IMR-90 (cell line): Measurements from ENCODE around the gene GRK2. TPM values are rescaled to one million over a fixed set of nuclear protein-coding genes. Genes with fewer than 3 reads are reported as not detected.
A peak's percentile ranks its signal among the peaks of the same experiment; 100 is the strongest.

Source experiments
- ATAC-seq: fragments of 200-7000 bp; cut with Tn5 transposase; 2 replicates; pipeline ENCODE4 v1.9.1; 2020; ENCODE audit warnings: low read depth, mild to moderate bottlenecking, moderate library complexity
- BruUV-seq: library from RNA; stranded (reverse); fragments of 400-500 nt; replicated peaks from 2 replicates; lab custom pipeline; 2021; lab: Mats Ljungman, UMichigan
- CTCF ChIA-PET: fragments of 300-600 bp; formaldehyde crosslinking; extraction: SDS; loops from one replicate; lab custom pipeline; 2021; ENCODE audit warnings: antibody characterized with exemption; lab: Yijun Ruan, JAX
- POLR2A ChIA-PET: fragments of 300-600 bp; sonication (Branson Sonifier 250); formaldehyde crosslinking; loops from one replicate; lab custom pipeline; 2022; ENCODE audit warnings: antibody characterized with exemption; ENCODE audit not compliant: unreplicated experiment; lab: Charles Lee
- DNase-seq: peaks from one replicate; pipeline ENCODE4 v3.0.0; 2013
- H2AFZ ChIP-seq: replicated peaks from 2 replicates; pipeline ENCODE3; 2013; ENCODE audit warnings: low read length, mild to moderate bottlenecking; ENCODE audit not compliant: poor library complexity
- H2AK5ac ChIP-seq: 2 replicates; pipeline ENCODE4 v1.6.1; 2013; ENCODE audit warnings: low read depth, low read length, inconsistent platforms
- H2AK9ac ChIP-seq: replicated peaks from 2 replicates; pipeline ENCODE3; 2013; ENCODE audit warnings: mild to moderate bottlenecking, low read depth, low read length, moderate library complexity; ENCODE audit not compliant: poor library complexity
- H2BK120ac ChIP-seq: 2 replicates; pipeline ENCODE4 v1.6.1; 2013; ENCODE audit warnings: low read depth, low read length, inconsistent platforms
- H2BK15ac ChIP-seq: 3 replicates; pipeline ENCODE4 v1.6.1; 2013; ENCODE audit warnings: low read depth, low read length, inconsistent platforms
- H2BK20ac ChIP-seq: 2 replicates; pipeline ENCODE4 v1.6.1; 2013; ENCODE audit warnings: low read depth, mild to moderate bottlenecking, inconsistent platforms, low read length, moderate library complexity
- H2BK5ac ChIP-seq: 2 replicates; pipeline ENCODE4 v1.6.1; 2013; ENCODE audit warnings: mild to moderate bottlenecking, low read depth, low read length, inconsistent platforms; ENCODE audit not compliant: poor library complexity, severe bottlenecking
- H3K14ac ChIP-seq: replicated peaks from 2 replicates; pipeline ENCODE4 v1.6.1; 2013; ENCODE audit warnings: low read depth, low read length, inconsistent platforms
- H3K18ac ChIP-seq: 2 replicates; pipeline ENCODE4 v1.6.1; 2013; ENCODE audit warnings: low read depth, low read length, control low read depth
- H3K23ac ChIP-seq: 2 replicates; pipeline ENCODE4 v1.6.1; 2013; ENCODE audit warnings: low read depth, low read length, inconsistent platforms
- H3K27ac ChIP-seq: 2 replicates; pipeline ENCODE4 v1.5.1; 2013; ENCODE audit warnings: mild to moderate bottlenecking, control low read depth, low read length; ENCODE audit not compliant: insufficient read depth
- H3K27me3 ChIP-seq: 2 replicates; pipeline ENCODE4 v1.6.1; 2013; ENCODE audit warnings: low read length; ENCODE audit not compliant: control insufficient read depth, insufficient read depth
- H3K36me3 ChIP-seq: 2 replicates; pipeline ENCODE4 v1.6.1; 2013; ENCODE audit warnings: low read length, mixed read lengths; ENCODE audit not compliant: control insufficient read depth, insufficient read depth
- H3K4ac ChIP-seq: 2 replicates; pipeline ENCODE4 v1.6.1; 2013; ENCODE audit warnings: low read depth, low read length, inconsistent platforms
- H3K4me1 ChIP-seq: 2 replicates; pipeline ENCODE4 v1.6.1; 2013; ENCODE audit warnings: low read length, mixed read lengths; ENCODE audit not compliant: control insufficient read depth, insufficient read depth
- H3K4me2 ChIP-seq: 2 replicates; pipeline ENCODE4 v1.6.1; 2013; ENCODE audit warnings: low read depth, mild to moderate bottlenecking, control low read depth, low read length, moderate library complexity
- H3K4me3 ChIP-seq: 2 replicates; pipeline ENCODE4 v1.5.1; 2013; ENCODE audit warnings: low read depth, mild to moderate bottlenecking, control low read depth, low read length, moderate library complexity; ENCODE audit not compliant: insufficient read depth
- H3K56ac ChIP-seq: 2 replicates; pipeline ENCODE4 v1.6.1; 2013; ENCODE audit warnings: low read length, inconsistent platforms; ENCODE audit not compliant: insufficient read depth; ENCODE audit errors: extremely low read depth
- H3K79me1 ChIP-seq, 2 experiments: 2 replicates each; pipeline ENCODE4 v1.6.1; 2013; ENCODE audit warnings: low read length in 2 of 2, inconsistent platforms in 1 of 2, low read depth in 1 of 2
- H3K9ac ChIP-seq: 2 replicates; pipeline ENCODE4 v1.6.1; 2013; ENCODE audit warnings: low read depth, low read length, control low read depth
- H3K9me1 ChIP-seq: 2 replicates; pipeline ENCODE4 v1.6.1; 2013; ENCODE audit warnings: low read length, inconsistent platforms; ENCODE audit not compliant: insufficient read depth
- H3K9me3 ChIP-seq: 2 replicates; pipeline ENCODE4 v1.6.1; 2013; ENCODE audit warnings: low read length; ENCODE audit not compliant: control insufficient read depth, insufficient read depth
- H4K20me1 ChIP-seq: 2 replicates; pipeline ENCODE4 v1.6.1; 2013; ENCODE audit warnings: low read length, inconsistent platforms; ENCODE audit not compliant: insufficient read depth
- H4K5ac ChIP-seq: 2 replicates; pipeline ENCODE4 v1.6.1; 2013; ENCODE audit warnings: mild to moderate bottlenecking, low read depth, low read length, control low read depth
- H4K8ac ChIP-seq, 2 experiments: 2 replicates each; pipeline ENCODE4 v1.6.1; 2013; ENCODE audit warnings: low read depth in 2 of 2, low read length in 2 of 2, control low read depth in 1 of 2, inconsistent platforms in 1 of 2
- H4K91ac ChIP-seq: 2 replicates; pipeline ENCODE4 v1.6.1; 2013; ENCODE audit warnings: low read depth, low read length, inconsistent platforms; ENCODE audit not compliant: insufficient read depth
- BHLHE40 ChIP-seq: fragments of 150-350 bp; IDR thresholded peaks from 2 replicates; pipeline ENCODE4 v1.6.1; 2016; ENCODE audit warnings: mild to moderate bottlenecking, low read depth, low read length
- CEBPB ChIP-seq: IDR thresholded peaks from 2 replicates; pipeline ENCODE4 v1.6.1; 2012; ENCODE audit warnings: low read depth, low read length, improper control_type of control experiment
- CHD1 ChIP-seq: IDR thresholded peaks from 2 replicates; pipeline ENCODE4 v1.6.1; 2012; ENCODE audit warnings: low read depth, low read length, improper control_type of control experiment
- CTCF ChIP-seq: conservative IDR thresholded peaks from 2 replicates; pipeline ENCODE4 v1.5.1; 2012; ENCODE audit warnings: mild to moderate bottlenecking, low read depth, low read length, improper control_type of control experiment
- FOS ChIP-seq: fragments of 150-350 bp; IDR thresholded peaks from 2 replicates; pipeline ENCODE4 v1.6.1; 2016; ENCODE audit warnings: low read depth, low read length
- MAFK ChIP-seq: IDR thresholded peaks from 2 replicates; pipeline ENCODE4 v1.6.1; 2012; ENCODE audit warnings: low read depth, low read length, improper control_type of control experiment
- MAZ ChIP-seq: IDR thresholded peaks from 2 replicates; pipeline ENCODE4 v1.6.1; 2012; ENCODE audit warnings: low read depth, mild to moderate bottlenecking, low read length, improper control_type of control experiment, moderate library complexity, borderline replicate concordance
- NFE2L2 ChIP-seq: fragments of 150-350 bp; IDR thresholded peaks from 2 replicates; pipeline ENCODE4 v1.6.1; 2016; ENCODE audit warnings: low read depth, mild to moderate bottlenecking, low read length
- POLR2A ChIP-seq: IDR thresholded peaks from 2 replicates; pipeline ENCODE4 v1.6.1; 2012; ENCODE audit warnings: mild to moderate bottlenecking, low read depth, low read length
- RFX5 ChIP-seq: IDR thresholded peaks from 2 replicates; pipeline ENCODE4 v1.8.0; 2012; ENCODE audit warnings: low read depth, mild to moderate bottlenecking, low read length, moderate library complexity
- SMC3 ChIP-seq: fragments of 150-350 bp; IDR thresholded peaks from 2 replicates; pipeline ENCODE4 v1.6.1; 2016; ENCODE audit warnings: low read depth, mild to moderate bottlenecking, antibody characterized with exemption, low read length, moderate library complexity
- WGBS, 2 experiments: methylation state at CpG; one replicate each; pipeline versions ENCODE4 v1.1.5 to v1.1.7; 2013; ENCODE audit warnings: missing lambda C conversion rate in 2 of 2; ENCODE audit not compliant: insufficient read length in 1 of 2; ENCODE audit errors: extremely low coverage in 2 of 2; 5-methylcytosine and 5-hydroxymethylcytosine counted together
- dilution Hi-C: fragments of 300-500 bp; cut with HindIII; formaldehyde crosslinking; loops from one replicate; pipeline ENCODE4 v1.14.3; 2018; ENCODE audit warnings: low sequenced_read_pairs; ENCODE audit not compliant: unreplicated experiment
- in situ Hi-C: fragments of 300-500 bp; cut with MboI; formaldehyde crosslinking; loops from 3 replicates; pipeline ENCODE4 v1.14.3; 2019; ENCODE audit warnings: low sequenced_read_pairs, inconsistent platforms, mixed read lengths
- intact Hi-C: fragments of 100-400 bp; cut with micrococcal nuclease; formaldehyde crosslinking; loops from 2 replicates; pipeline ENCODE4 v1.10.0; 2022
- polyA plus RNA-seq, 3 experiments: library from polyadenylated mRNA; depleted of rRNA; stranded (reverse); fragments of >200 nt; gene quantifications; 2 replicates each; pipeline ENCODE4 v1.2.3, GENCODE V29; 2012; ENCODE audit warnings: low replicate concordance in 1 of 3
- total RNA-seq: library from RNA; depleted of rRNA; stranded (reverse); fragments of >200 nt; gene quantifications from 2 replicates; pipeline ENCODE4 v1.2.3, GENCODE V29; 2012
- TF ChIP-seq, protein P1 (sequence below): fragments of 150-350 bp; IDR thresholded peaks from 2 replicates; pipeline ENCODE4 v1.6.1; 2017; ENCODE audit warnings: mild to moderate bottlenecking, antibody characterized with exemption, low read length, low read depth

GRK2 gene
- total and polyA plus RNA-seq, 2 of the 4 experiments (the other 2 are of a cell fraction), result 26.7 to 41.8 TPM

DNA sequence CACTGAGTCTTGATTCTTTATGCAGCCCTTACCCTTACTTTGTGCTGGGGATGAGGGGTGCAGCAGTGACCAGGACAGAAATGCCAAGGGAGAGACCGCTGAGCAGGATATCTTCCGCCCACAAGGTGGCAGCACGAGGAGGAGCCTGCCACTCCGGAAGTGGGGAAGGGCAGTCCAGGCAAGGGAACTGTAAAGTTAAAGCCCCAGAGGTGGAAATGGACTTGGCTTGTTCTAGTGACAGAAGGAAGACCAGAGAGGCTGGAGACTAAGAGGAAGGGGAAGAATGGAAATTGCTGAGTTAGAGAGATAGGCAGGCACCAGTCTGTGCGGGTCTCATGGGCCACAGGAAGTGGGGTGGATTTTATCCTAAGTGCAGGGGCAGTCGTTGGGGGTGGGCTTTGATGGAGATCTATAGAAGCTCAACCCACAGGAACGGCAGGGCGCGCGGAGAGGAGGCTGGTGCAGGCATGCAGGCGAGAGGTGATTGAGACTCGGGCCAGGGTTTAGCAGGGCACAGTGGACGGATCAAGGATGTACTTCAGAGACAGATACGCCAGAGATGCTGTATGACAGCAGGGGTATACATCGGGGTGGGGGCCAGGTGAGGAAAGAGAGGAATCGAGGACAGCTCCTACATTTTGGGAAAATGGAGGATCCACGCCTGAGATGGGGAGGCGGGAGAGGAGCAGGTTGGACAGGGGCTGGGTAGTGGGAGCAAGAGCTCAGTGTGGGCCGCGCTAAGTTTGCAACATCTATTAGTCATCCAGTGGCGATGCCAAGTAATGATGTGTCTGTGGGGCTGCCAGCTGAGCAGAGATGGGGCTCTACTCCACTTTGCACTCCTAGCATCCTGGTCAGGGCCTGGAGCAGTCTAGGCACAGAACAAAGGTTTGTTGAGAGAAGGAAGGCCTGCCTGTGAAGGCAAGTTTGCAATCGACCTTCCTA lies 3.3 kb upstream of the GRK2 start:
- H3K4me2 ChIP-seq, result no peak overlapping the region
- peaks cover 10% of the 10 kb centered on the region; the same call in 1 of the 2 replicates for H4K20me1 ChIP-seq
- peaks cover 6 to 23% of the 10 kb centered on the region in 2 experiments; a peak in 3 of 4 replicates for H3K79me1 ChIP-seq
- WGBS, 2 experiments, result 49% methylated on average over 17 of the region's 22 CpGs; no CpG with 5 or more reads in 1 of the 2 experiments
- H3K14ac ChIP-seq, result peak overlapping the region; percentile 62
- H3K9me1 ChIP-seq, result peaks cover 23% of the 10 kb centered on the region
- H3K56ac ChIP-seq, result peak overlapping the region; percentile 55
- peak overlapping the region; percentile 66 for H2BK120ac ChIP-seq
- dilution Hi-C loops, result no loop called here
- peak overlapping the region; percentile 38 for H2BK5ac ChIP-seq
- peak overlapping the region; percentile 89 for H4K5ac ChIP-seq
- no peaks in the 10 kb centered on the region for H3K9me3 ChIP-seq
- peak overlapping the region; percentile 50; the same call in 1 of the 2 replicates for H2AK5ac ChIP-seq
- H3K27ac ChIP-seq, result peak overlapping the region; percentile 40
- DNase-seq (peak; percentile 76), ATAC-seq (peak; percentile 60)
- peak overlapping the region; percentile 83 for H3K4ac ChIP-seq
- H3K23ac ChIP-seq, result peak overlapping the region; percentile 34; the same call in 1 of the 2 replicates
- peaks cover 5% of the 10 kb centered on the region; the same call in 1 of the 2 replicates for H3K36me3 ChIP-seq
- CTCF ChIA-PET, result interaction anchor here (1.0 to 2.2 kb wide), 3 partner anchors 12 to 120 kb away, joined by 4 to 13 read pairs (median 4); no protein-coding TSS in a partner anchor
- H2AFZ ChIP-seq, result peak overlapping the region; percentile 88
- no peaks in the 10 kb centered on the region for H3K27me3 ChIP-seq
- POLR2A ChIA-PET, result interaction anchor here (0.6 kb wide), 1 partner anchor 9 kb away, joined by 3 read pairs; no protein-coding TSS in a partner anchor
- H3K9ac ChIP-seq, result no peak overlapping the region
- no peak overlapping the region for H3K4me3 ChIP-seq
- peak overlapping the region; percentile 76 for H4K91ac ChIP-seq
- in situ Hi-C loops, result loop anchor here (5.0 kb wide), 2 partner anchors 54 to 119 kb away; no protein-coding TSS in a partner anchor
- H3K18ac ChIP-seq, result 0 out of 2 replicates have a peak overlapping the region, but pooled peaks have one; percentile 14
- intact Hi-C loops, result loop anchor here (1.0 to 2.0 kb wide), 3 partner anchors 26 to 120 kb away; partner anchors contain the start of gene ANKRD13D
- H3K4me1 ChIP-seq, result peaks cover 17% of the 10 kb centered on the region
- peak overlapping the region; percentile 18 for H2AK9ac ChIP-seq
- H4K8ac ChIP-seq, result peak overlapping the region; percentile 82 to 99
- no TSS peak for BruUV-seq
- peak overlapping the region; percentile 40; the same call in 1 of the 3 replicates for H2BK15ac ChIP-seq
- peak overlapping the region; percentile 30 for H2BK20ac ChIP-seq
- peak; percentile 64 for TF ChIP-seq SMC3
- TF ChIP-seq MAZ, result peak; percentile 31; the same call in 1 of the 2 replicates
- no peak for TF ChIP-seq POLR2A
- no peak for TF ChIP-seq BHLHE40
- peak; percentile 87 for TF ChIP-seq CTCF
- TF ChIP-seq RFX5, result no peak
- no peak for TF ChIP-seq FOS
- no peak for TF ChIP-seq NFE2L2
- TF ChIP-seq MAFK, result no peak
- TF ChIP-seq, protein P1, sequence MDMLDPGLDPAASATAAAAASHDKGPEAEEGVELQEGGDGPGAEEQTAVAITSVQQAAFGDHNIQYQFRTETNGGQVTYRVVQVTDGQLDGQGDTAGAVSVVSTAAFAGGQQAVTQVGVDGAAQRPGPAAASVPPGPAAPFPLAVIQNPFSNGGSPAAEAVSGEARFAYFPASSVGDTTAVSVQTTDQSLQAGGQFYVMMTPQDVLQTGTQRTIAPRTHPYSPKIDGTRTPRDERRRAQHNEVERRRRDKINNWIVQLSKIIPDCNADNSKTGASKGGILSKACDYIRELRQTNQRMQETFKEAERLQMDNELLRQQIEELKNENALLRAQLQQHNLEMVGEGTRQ, result no peak
- no peak for TF ChIP-seq CHD1
- TF ChIP-seq CEBPB, result peak; percentile 89
